HG03565 (cell line): ENCODE data around the gene NSMCE3.

Experiments
- ATAC-seq: cut with Tn5 transposase; IDR thresholded peaks from one replicate; pipeline ENCODE4 v1.9.1; 2021; ENCODE audit warnings: mild to moderate bottlenecking, moderate library complexity; ENCODE audit not compliant: unreplicated experiment

NSMCE3 gene

GRCh38 chr15:29223640-29224039 lies 46.0 kb downstream of the NSMCE3 start:
- no peak for ATAC-seq

GRCh38 chr15:29222129-29222853 lies 47.3 kb downstream of the NSMCE3 start:
- ATAC-seq: no peak

- no peak for ATAC-seq
These were observed 48.8 kb downstream of the NSMCE3 start for GRCh38 chr15:29220852-29221251.

GRCh38 chr15:29216955-29217354 lies 52.7 kb downstream of the NSMCE3 start:
- ATAC-seq: no peak
